Measurements from ENCODE around the gene TRIM49C. TPM values are rescaled to one million over a fixed set of nuclear protein-coding genes. Genes with fewer than 3 reads are reported as not detected.

Gene TRIM49C, protein sequence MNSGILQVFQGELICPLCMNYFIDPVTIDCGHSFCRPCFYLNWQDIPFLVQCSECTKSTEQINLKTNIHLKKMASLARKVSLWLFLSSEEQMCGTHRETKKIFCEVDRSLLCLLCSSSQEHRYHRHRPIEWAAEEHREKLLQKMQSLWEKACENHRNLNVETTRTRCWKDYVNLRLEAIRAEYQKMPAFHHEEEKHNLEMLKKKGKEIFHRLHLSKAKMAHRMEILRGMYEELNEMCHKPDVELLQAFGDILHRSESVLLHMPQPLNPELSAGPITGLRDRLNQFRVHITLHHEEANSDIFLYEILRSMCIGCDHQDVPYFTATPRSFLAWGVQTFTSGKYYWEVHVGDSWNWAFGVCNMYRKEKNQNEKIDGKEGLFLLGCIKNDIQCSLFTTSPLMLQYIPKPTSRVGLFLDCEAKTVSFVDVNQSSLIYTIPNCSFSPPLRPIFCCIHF
- total RNA-seq, result not detected in 2 replicates

GRCh38 chr11:90030806-90031205 is at the start of gene TRIM49C:
TSS of gene TRIM49C (plus strand) at chr11:90031106. CDS start at chr11:90035212, 4,106 bp downstream.

GRCh38 chr11:90085650-90086049 is 54.7 kb downstream of the TRIM49C start, which contains the start of gene UBTFL1:
TSS of gene UBTFL1 (plus strand) at chr11:90085950. CDS start at chr11:90085950, 0 bp downstream.

Other genes starting within 250 kb of the TRIM49C start
- not detected in 2 replicates for gene TRIM49, start 222.5 kb upstream of the TRIM49C start, total RNA-seq
- gene TRIM64B, start 152.6 kb upstream of the TRIM49C start, total RNA-seq, result not detected in 2 replicates
- gene TRIM49D1, start 108.9 kb upstream of the TRIM49C start, total RNA-seq, result not detected in 2 replicates
- gene TRIM49D2, start 107.0 kb upstream of the TRIM49C start, total RNA-seq, result not detected in 2 replicates
- not detected in 2 replicates for gene TRIM64, start 65.1 kb upstream of the TRIM49C start, total RNA-seq
- not detected in 2 replicates for gene UBTFL1, start 54.8 kb downstream of the TRIM49C start, total RNA-seq
- 0.13 and 0.20 TPM in 2 replicates for gene NAALAD2, start 103.6 kb downstream of the TRIM49C start, total RNA-seq
- gene CHORDC1, start 191.9 kb downstream of the TRIM49C start, total RNA-seq, result 51.1 and 66.2 TPM in 2 replicates